GM21390 (cell line): ENCODE results near the gene UBE2H.
"Not testable (repeated sequence)": the region's sequence is repeated elsewhere in the genome, so short reads cannot be mapped to it uniquely, and the experiment has no call there.

Experiments
- ATAC-seq: cut with Tn5 transposase; IDR thresholded peaks from one replicate; pipeline ENCODE4 v1.9.1; 2021; ENCODE audit not compliant: unreplicated experiment

Gene UBE2H

GRCh38 chr7:129825209-129825970 is 127.4 kb downstream of the UBE2H start:
- ATAC-seq: peak; percentile 63

GRCh38 chr7:129824291-129825208 is 128.2 kb downstream of the UBE2H start:
- peak; percentile 35 for ATAC-seq

- ATAC-seq: not testable (repeated sequence)
Measured at GRCh38 chr7:129823143-129823542, 129.6 kb downstream of the UBE2H start.

- ATAC-seq: no peak
Measured at GRCh38 chr7:129821476-129821875, 131.3 kb downstream of the UBE2H start.

GRCh38 chr7:129816742-129817141 is 136.0 kb downstream of the UBE2H start:
- no peak for ATAC-seq

- no peak for ATAC-seq
Measured at GRCh38 chr7:129807863-129808262, 144.9 kb downstream of the UBE2H start.

GRCh38 chr7:129804890-129805719 is 147.7 kb downstream of the UBE2H start:
- ATAC-seq: no peak

GRCh38 chr7:129804111-129804889 is 148.5 kb downstream of the UBE2H start:
- no peak for ATAC-seq

- no peak for ATAC-seq
Measured at GRCh38 chr7:129803546-129804081, 149.1 kb downstream of the UBE2H start.

GRCh38 chr7:129801882-129802281 is 150.9 kb downstream of the UBE2H start:
- ATAC-seq: no peak

- no peak for ATAC-seq
Measured at GRCh38 chr7:129800901-129801300, 151.9 kb downstream of the UBE2H start.

- ATAC-seq: no peak
Measured at GRCh38 chr7:129799350-129799955, 153.3 kb downstream of the UBE2H start.

- no peak for ATAC-seq
Measured at GRCh38 chr7:129798616-129799349, 154.0 kb downstream of the UBE2H start.

GRCh38 chr7:129797214-129797789 is 155.5 kb downstream of the UBE2H start:
- no peak for ATAC-seq

- no peak for ATAC-seq
Measured at GRCh38 chr7:129796186-129796775, 156.5 kb downstream of the UBE2H start.

- ATAC-seq: not testable (repeated sequence)
Measured at GRCh38 chr7:129794461-129794860, 158.3 kb downstream of the UBE2H start.

GRCh38 chr7:129793506-129794310 is 159.1 kb downstream of the UBE2H start:
- ATAC-seq: no peak
